DOHH2 (cell line): ENCODE data around the gene IMMP2L.

ENCODE experiments used
- H3F3A ChIP-seq: fragments of 200-600 bp; sonication (generic), shearing (Covaris generic); 2 replicates; pipeline ENCODE4 v1.6.0; 2016; ENCODE audit warnings: antibody characterized with exemption, mild to moderate bottlenecking; ENCODE audit not compliant: control insufficient read depth, insufficient read depth
- H3K27ac ChIP-seq: fragments of 200-600 bp; sonication (generic); 2 replicates; pipeline ENCODE4 v1.5.1; 2014; ENCODE audit warnings: low read depth, mild to moderate bottlenecking, low read length, moderate library complexity
- H3K27me3 ChIP-seq: fragments of 200-600 bp; sonication (generic); 2 replicates; pipeline ENCODE4 v1.6.1; 2014; ENCODE audit warnings: mild to moderate bottlenecking, low read length, mixed read lengths; ENCODE audit not compliant: control insufficient read depth
- H3K36me3 ChIP-seq: fragments of 200-600 bp; sonication (generic); 2 replicates; pipeline ENCODE4 v1.6.1; 2014; ENCODE audit warnings: mild to moderate bottlenecking, low read length, moderate library complexity, mixed read lengths; ENCODE audit not compliant: control insufficient read depth
- H3K4me1 ChIP-seq: fragments of 200-600 bp; sonication (generic); 2 replicates; pipeline ENCODE4 v1.6.1; 2014; ENCODE audit warnings: mild to moderate bottlenecking, low read length, mixed read lengths; ENCODE audit not compliant: control insufficient read depth
- H3K4me2 ChIP-seq: fragments of 200-600 bp; sonication (generic); 2 replicates; pipeline ENCODE4 v1.6.0; 2014; ENCODE audit warnings: mild to moderate bottlenecking, low read length, moderate library complexity
- H3K4me3 ChIP-seq: fragments of 200-600 bp; sonication (generic); 2 replicates; pipeline ENCODE4 v1.5.1; 2014; ENCODE audit warnings: mild to moderate bottlenecking, low read length, mixed read lengths
- H3K79me2 ChIP-seq: fragments of 200-600 bp; sonication (generic); 2 replicates; pipeline ENCODE4 v1.6.1; 2014; ENCODE audit warnings: mild to moderate bottlenecking, low read length, mixed read lengths; ENCODE audit not compliant: control insufficient read depth
- H3K9me2 ChIP-seq: fragments of 200-600 bp; sonication (generic); replicated peaks from 2 replicates; pipeline ENCODE4 v1.6.1; 2014; ENCODE audit warnings: mild to moderate bottlenecking, low read length, mixed read lengths; ENCODE audit not compliant: control insufficient read depth
- H3K9me3 ChIP-seq: fragments of 200-600 bp; sonication (generic); 2 replicates; pipeline ENCODE4 v1.6.1; 2014; ENCODE audit warnings: antibody characterized with exemption, low read length, mixed read lengths; ENCODE audit not compliant: control insufficient read depth, insufficient read depth
- H4K20me1 ChIP-seq: fragments of 200-600 bp; sonication (generic); 2 replicates; pipeline ENCODE4 v1.6.0; 2014; ENCODE audit warnings: low read depth, mild to moderate bottlenecking, antibody characterized with exemption, low read length, moderate library complexity; ENCODE audit not compliant: control insufficient read depth, insufficient read depth
- EZH2phosphoT487 ChIP-seq: fragments of 200-600 bp; sonication (generic); IDR thresholded peaks from 2 replicates; pipeline ENCODE4 v1.6.1; 2017; ENCODE audit warnings: borderline replicate concordance, mild to moderate bottlenecking, antibody characterized with exemption, low read length, moderate library complexity, mixed read lengths
- TF ChIP-seq, protein P1 (sequence below): fragments of 200-600 bp; sonication (generic); IDR thresholded peaks from one replicate; pipeline ENCODE4 v1.5.1; 2014; ENCODE audit warnings: antibody characterized with exemption, mild to moderate bottlenecking, low read depth, low read length; ENCODE audit not compliant: poor library complexity, severe bottlenecking

IMMP2L gene

DNA sequence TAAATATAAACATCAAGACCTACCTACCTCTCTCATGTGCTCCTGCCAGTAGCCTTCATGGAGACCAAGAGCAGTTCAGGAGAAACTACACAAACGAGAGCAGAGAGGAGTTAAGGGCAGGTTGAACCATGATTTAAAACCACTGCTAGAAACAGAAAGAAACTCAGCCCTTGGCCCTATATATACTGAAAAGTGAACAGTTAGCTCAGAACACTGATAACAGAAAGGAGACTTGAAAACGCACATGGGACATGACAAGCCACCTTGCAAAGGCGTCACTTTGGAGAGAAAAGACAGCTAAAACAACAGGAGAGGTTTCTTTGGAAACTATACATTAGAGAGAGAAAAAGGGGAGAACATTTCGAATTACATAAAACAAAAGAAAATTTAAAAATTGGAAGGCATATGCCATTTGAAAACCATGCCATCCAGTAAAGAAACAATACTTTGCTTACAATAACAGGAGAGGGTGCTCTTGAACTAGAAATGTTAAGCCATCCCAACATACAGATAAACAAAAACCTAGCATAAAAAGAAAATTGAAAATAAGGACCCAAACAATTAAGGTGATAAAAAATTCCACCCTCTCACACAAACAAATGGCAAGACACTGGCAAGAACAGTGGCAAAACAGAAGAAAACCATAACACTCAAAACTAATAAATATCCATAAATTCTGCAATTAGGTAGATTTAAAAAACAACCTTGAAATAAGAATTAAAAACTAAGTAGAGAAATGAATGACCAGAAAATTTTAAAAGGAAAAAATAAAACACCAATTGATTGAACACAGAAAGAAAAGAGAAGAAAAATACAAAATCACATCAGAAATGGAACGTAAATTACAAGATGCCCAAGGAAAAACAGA is 232.7 kb downstream of the IMMP2L start:
- Histone ChIP-seq H3K79me2 (no peaks in the 10 kb centered on the region), H3K36me3 (no peaks in the 10 kb centered on the region), H3K9me3 (no peaks in the 10 kb centered on the region), H3K4me1 (0 out of 2 replicates have a peak, but pooled peaks cover 4% of the 10 kb centered on the region), H4K20me1 (no peaks in the 10 kb centered on the region), H3K4me3 (no peak overlapping the region), H3K9me2 (no peaks in the 10 kb centered on the region), H3K27ac (no peak overlapping the region), H3F3A (no peaks in the 10 kb centered on the region), H3K27me3 (no peaks in the 10 kb centered on the region), H3K4me2 (no peak overlapping the region)
- TF ChIP-seq EZH2phosphoT487 = no peak
- TF ChIP-seq, protein P1, sequence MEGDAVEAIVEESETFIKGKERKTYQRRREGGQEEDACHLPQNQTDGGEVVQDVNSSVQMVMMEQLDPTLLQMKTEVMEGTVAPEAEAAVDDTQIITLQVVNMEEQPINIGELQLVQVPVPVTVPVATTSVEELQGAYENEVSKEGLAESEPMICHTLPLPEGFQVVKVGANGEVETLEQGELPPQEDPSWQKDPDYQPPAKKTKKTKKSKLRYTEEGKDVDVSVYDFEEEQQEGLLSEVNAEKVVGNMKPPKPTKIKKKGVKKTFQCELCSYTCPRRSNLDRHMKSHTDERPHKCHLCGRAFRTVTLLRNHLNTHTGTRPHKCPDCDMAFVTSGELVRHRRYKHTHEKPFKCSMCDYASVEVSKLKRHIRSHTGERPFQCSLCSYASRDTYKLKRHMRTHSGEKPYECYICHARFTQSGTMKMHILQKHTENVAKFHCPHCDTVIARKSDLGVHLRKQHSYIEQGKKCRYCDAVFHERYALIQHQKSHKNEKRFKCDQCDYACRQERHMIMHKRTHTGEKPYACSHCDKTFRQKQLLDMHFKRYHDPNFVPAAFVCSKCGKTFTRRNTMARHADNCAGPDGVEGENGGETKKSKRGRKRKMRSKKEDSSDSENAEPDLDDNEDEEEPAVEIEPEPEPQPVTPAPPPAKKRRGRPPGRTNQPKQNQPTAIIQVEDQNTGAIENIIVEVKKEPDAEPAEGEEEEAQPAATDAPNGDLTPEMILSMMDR = no peak

DNA sequence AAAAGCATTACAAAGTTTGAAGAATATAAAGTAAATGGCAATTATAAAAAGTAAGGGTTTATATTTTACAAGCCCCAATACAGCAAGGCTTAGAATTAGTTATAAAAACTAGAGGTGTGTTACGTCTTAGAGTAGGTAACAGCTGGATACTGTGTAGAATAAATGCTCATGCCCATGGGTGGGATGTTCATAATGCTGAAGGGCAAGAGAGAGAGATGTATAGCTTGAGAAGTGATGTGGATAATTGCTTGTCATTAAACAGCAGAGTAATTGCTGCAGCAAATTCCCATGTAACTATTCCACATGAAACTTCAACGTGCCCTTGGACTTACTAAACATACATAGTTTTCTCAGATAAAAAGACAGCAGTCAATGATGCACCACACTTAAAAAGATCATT is 233.8 kb downstream of the IMMP2L start:
- TF ChIP-seq, protein P1 = no peak
- Histone ChIP-seq H3K4me1 (peaks cover 10% of the 10 kb centered on the region), H3K4me2 (no peak overlapping the region), H4K20me1 (no peaks in the 10 kb centered on the region), H3K4me3 (no peak overlapping the region), H3F3A (no peaks in the 10 kb centered on the region), H3K27me3 (no peaks in the 10 kb centered on the region), H3K27ac (no peak overlapping the region), H3K9me3 (no peaks in the 10 kb centered on the region), H3K36me3 (no peaks in the 10 kb centered on the region), H3K79me2 (no peaks in the 10 kb centered on the region), H3K9me2 (no peaks in the 10 kb centered on the region)

DNA sequence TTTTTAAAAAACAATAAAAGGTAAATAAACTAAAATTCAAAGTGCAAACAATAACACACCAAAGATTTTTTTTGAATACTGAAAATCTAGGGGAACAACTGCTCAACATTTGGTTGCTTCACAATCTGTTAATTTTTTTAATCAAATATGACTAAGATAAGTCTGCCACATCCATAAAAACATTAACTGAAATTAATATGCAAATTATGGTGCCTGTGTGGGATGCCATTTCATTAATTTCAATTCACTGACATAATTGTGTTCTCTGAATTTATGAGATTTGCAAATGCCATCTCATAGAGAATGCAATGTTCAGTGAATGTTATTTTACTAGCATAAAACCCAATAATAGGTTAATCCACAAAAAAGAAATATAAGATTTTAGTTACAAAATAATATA is 237.5 kb downstream of the IMMP2L start:
- Histone ChIP-seq H3K4me1 (peaks cover 10% of the 10 kb centered on the region), H3K79me2 (no peaks in the 10 kb centered on the region), H3K9me2 (no peaks in the 10 kb centered on the region), H3K27me3 (no peaks in the 10 kb centered on the region), H3K27ac (no peak overlapping the region), H3K4me3 (no peak overlapping the region), H4K20me1 (no peaks in the 10 kb centered on the region), H3F3A (no peaks in the 10 kb centered on the region), H3K36me3 (no peaks in the 10 kb centered on the region), H3K9me3 (no peaks in the 10 kb centered on the region), H3K4me2 (no peak overlapping the region)
- TF ChIP-seq, protein P1 = no peak
- no peak for TF ChIP-seq EZH2phosphoT487
